Measurements from ENCODE around the gene SPATA13.
"Not testable (repeated sequence)": the region's sequence is repeated elsewhere in the genome, so short reads cannot be mapped to it uniquely, and the experiment has no call there.

SPATA13 gene

GRCh38 chr13:24318878-24319277 lies 158.4 kb downstream of the SPATA13 start:
- not testable (repeated sequence) for DNase-seq (ENCODE audit: low spot score)

DNA sequence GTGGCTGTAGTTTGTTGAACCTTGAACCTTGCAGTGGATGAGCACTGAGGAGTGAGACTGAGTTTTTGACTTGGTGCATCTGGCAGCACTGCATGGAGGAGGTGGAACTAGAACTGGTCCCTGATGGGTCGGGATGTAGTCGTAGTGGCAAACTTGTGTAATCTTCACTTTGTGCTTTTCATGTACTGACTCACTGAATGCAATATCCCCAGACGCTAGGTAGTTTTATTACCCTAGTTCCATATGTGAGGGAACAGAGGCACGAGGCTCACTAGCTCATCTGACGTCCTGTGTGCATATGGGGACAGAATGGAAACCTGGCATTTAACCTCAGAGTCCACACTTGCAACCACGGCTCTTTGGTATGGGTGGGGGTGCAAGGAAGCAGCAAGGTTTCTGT lies 159.1 kb downstream of the SPATA13 start:
- DNase-seq (ENCODE audit: low spot score) = not testable (repeated sequence)

- not testable (repeated sequence) for DNase-seq (ENCODE audit: low spot score)
Measured at GRCh38 chr13:24321416-24321815, 160.9 kb downstream of the SPATA13 start.

DNA sequence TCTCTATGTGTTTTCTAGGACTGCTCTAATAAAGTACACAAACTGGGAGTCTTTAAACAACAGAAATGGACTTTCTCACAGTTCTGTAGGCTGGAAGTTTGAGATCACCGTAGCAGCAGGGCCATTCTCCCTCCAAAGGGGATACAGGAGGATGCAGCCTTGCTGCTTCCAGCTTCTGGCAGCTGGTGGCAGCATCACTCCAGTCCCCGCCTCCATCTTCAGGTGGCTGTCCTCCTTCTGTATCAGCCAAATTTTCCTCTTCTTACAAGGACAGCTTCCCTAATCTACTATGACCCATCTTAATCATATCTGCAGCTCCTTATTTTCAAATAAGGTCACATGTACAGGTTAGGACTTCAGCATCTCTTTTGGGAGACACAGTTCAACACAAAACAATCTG lies 161.9 kb downstream of the SPATA13 start:
- not testable (repeated sequence) for DNase-seq (ENCODE audit: low spot score)

- no peak for DNase-seq (ENCODE audit: low spot score)
Measured at GRCh38 chr13:24323036-24323738, 162.7 kb downstream of the SPATA13 start.

DNA sequence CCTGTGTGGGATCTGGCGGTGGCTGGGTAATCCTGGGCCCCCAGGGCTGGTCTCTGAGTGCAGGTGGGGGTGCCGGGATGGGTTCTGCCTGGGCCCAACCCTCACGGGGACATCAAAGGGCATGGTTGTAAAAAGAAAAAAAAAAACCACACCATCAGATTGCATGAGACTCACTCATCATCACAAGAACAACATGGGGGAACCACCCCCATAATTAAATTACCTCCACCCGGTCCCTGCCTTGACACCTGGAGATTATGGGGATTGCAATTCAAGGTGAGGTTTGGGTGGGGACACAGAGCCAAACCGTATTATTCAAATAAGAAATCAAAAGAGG lies 163.2 kb downstream of the SPATA13 start:
- DNase-seq (ENCODE audit: low spot score) = no peak

GRCh38 chr13:24327598-24327997 lies 167.1 kb downstream of the SPATA13 start:
- DNase-seq (ENCODE audit: low spot score) = not testable (repeated sequence)

DNA sequence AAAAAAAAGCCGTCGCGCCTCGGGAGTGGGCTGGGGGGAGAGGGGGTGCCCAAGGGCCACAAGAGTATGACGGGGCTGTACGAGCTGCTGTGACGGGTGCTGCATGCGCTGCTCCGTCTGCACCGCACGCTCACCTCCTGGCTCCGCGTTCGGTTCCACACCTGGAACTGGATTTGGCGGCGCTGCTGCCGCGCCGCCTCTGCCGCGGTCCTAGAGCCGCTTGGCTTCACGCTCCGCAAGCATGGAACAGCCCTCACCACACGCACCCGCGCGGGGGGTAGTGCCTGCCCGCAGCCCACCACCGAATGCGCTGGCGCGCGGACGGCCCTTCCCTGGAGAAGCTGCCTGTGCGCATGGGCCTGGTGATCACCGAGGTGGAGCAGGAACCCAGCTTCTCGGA lies 167.6 kb downstream of the SPATA13 start:
- no peak for DNase-seq (ENCODE audit: low spot score)

GRCh38 chr13:24338721-24339120 lies 178.2 kb downstream of the SPATA13 start:
- no peak for DNase-seq (ENCODE audit: low spot score)

- DNase-seq (ENCODE audit: low spot score) = no peak
Measured at GRCh38 chr13:24339937-24340607, 179.6 kb downstream of the SPATA13 start.

DNA sequence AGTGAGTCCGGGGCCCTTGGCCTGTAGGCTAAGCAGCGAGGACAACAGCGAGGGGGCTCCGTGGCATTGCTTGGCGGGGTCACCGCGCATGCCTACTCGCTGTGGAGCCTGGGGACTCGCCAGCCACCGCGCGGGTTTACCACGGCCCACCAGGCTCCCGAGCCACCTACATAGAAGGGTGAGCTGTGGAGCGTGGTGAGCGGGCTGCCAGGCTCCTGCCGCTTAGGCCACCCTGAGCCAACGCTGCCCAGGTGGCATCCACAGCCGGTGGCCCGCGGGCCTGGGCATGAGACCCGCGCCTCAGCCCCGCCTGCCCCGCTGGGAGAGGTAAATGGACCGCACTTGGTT lies 180.1 kb downstream of the SPATA13 start:
- DNase-seq (ENCODE audit: low spot score) = no peak

GRCh38 chr13:24341439-24341838 lies 180.9 kb downstream of the SPATA13 start:
- DNase-seq (ENCODE audit: low spot score) = no peak

- no peak for DNase-seq (ENCODE audit: low spot score)
Measured at GRCh38 chr13:24348385-24348784, 187.9 kb downstream of the SPATA13 start.

- DNase-seq (ENCODE audit: low spot score) = no peak
Measured at GRCh38 chr13:24348797-24349515, 188.4 kb downstream of the SPATA13 start.

- DNase-seq (ENCODE audit: low spot score) = not testable (repeated sequence)
Measured at GRCh38 chr13:24349778-24350664, 189.5 kb downstream of the SPATA13 start.

GRCh38 chr13:24351423-24351822 lies 190.9 kb downstream of the SPATA13 start:
- no peak for DNase-seq (ENCODE audit: low spot score)

DNA sequence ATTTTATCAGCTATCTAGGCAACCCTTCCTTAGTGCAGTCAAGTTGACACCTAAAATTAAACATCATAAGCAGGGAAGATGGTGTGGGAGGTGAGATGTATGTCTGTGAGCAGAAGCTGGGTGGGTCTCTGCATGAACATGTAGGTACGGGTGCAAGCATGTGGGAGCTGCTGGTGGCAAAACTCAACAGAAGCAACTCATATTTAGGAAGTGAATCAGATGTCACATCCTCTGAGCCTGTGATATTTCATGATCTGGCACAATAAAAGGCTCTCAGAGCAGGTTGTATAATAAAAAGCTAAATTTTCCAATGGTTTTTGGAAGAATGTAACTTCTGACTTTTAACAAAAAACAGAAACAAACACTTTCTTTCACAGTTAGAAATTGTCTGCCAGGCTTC lies 193.2 kb downstream of the SPATA13 start:
- no peak for DNase-seq (ENCODE audit: low spot score)

- DNase-seq (ENCODE audit: low spot score) = no peak
Measured at GRCh38 chr13:24355103-24355502, 194.6 kb downstream of the SPATA13 start.

GRCh38 chr13:24356270-24356669 lies 195.8 kb downstream of the SPATA13 start:
- DNase-seq (ENCODE audit: low spot score) = no peak
